SW480 (cell line): ENCODE data around the gene SLC4A1AP.
"Not testable (repeated sequence)": the region's sequence is repeated elsewhere in the genome, so short reads cannot be mapped to it uniquely, and the experiment has no call there.

Experiments
- DNase-seq: peaks from one replicate; pipeline ENCODE4 v3.0.0-alpha.2; 2016; ENCODE audit warnings: low spot score

SLC4A1AP gene

GRCh38 chr2:27652790-27653189, 10.9 kb upstream of the SLC4A1AP start:
- no peak for DNase-seq

GRCh38 chr2:27653397-27653796, 10.3 kb upstream of the SLC4A1AP start:
- no peak for DNase-seq

- no peak for DNase-seq
Measured at GRCh38 chr2:27655155-27655951, 8.3 kb upstream of the SLC4A1AP start.

- DNase-seq = no peak
Measured at GRCh38 chr2:27661371-27661770, 2.3 kb upstream of the SLC4A1AP start.

GRCh38 chr2:27664154-27664574, 475 bp downstream of the SLC4A1AP start:
- peak; percentile 13 for DNase-seq

GRCh38 chr2:27664622-27665363, 1.1 kb downstream of the SLC4A1AP start:
- no peak for DNase-seq

- DNase-seq = no peak
Measured at GRCh38 chr2:27667446-27667845, 3.8 kb downstream of the SLC4A1AP start.

- DNase-seq = no peak
Measured at GRCh38 chr2:27671235-27671634, 7.5 kb downstream of the SLC4A1AP start.

- DNase-seq = no peak
Measured at GRCh38 chr2:27672723-27673486, 9.2 kb downstream of the SLC4A1AP start.

- no peak for DNase-seq
Measured at GRCh38 chr2:27680571-27680970, 16.9 kb downstream of the SLC4A1AP start.

GRCh38 chr2:27681841-27682240, 18.2 kb downstream of the SLC4A1AP start:
- DNase-seq = peak; percentile 64

- peak; percentile 64 for DNase-seq
Measured at GRCh38 chr2:27682334-27682771, 18.7 kb downstream of the SLC4A1AP start.

GRCh38 chr2:27683390-27684071, 19.8 kb downstream of the SLC4A1AP start:
- peak; percentile 87 for DNase-seq

GRCh38 chr2:27685006-27685405, 21.3 kb downstream of the SLC4A1AP start:
- not testable (repeated sequence) for DNase-seq

- no peak for DNase-seq
Measured at GRCh38 chr2:27685577-27685976, 21.9 kb downstream of the SLC4A1AP start.

- DNase-seq = no peak
Measured at GRCh38 chr2:27687232-27687631, 23.5 kb downstream of the SLC4A1AP start.

- DNase-seq = no peak
Measured at GRCh38 chr2:27689424-27689823, 25.7 kb downstream of the SLC4A1AP start.

- DNase-seq = no peak
Measured at GRCh38 chr2:27690052-27690451, 26.4 kb downstream of the SLC4A1AP start.

- DNase-seq = no peak
Measured at GRCh38 chr2:27697660-27698059, 34.0 kb downstream of the SLC4A1AP start.

GRCh38 chr2:27701676-27702075, 38.0 kb downstream of the SLC4A1AP start:
- peak; percentile 52 for DNase-seq

GRCh38 chr2:27702302-27702701, 38.6 kb downstream of the SLC4A1AP start:
- DNase-seq = no peak
